Transverse colon (tissue), 4 donors: ENCODE data around the gene SLC25A29. TPM values are rescaled to one million over a fixed set of nuclear protein-coding genes. Genes with fewer than 3 reads are reported as not detected.

Experiments used
- DNase-seq: peaks from one replicate; pipeline ENCODE4 v3.0.0-alpha.2; 2019
- H3K27ac ChIP-seq, 4 donors: fragments of 200-600 bp; sonication (generic); 2 replicates each; pipeline ENCODE4 v1.5.1; 2016 to 2018; ENCODE audit warnings: inconsistent platforms in 4 of 4
- H3K27me3 ChIP-seq: fragments of 200-600 bp; sonication (generic); 2 replicates; pipeline ENCODE4 v1.5.1; 2017; ENCODE audit warnings: inconsistent platforms
- H3K36me3 ChIP-seq, 4 donors: fragments of 200-600 bp; sonication (generic); 2 replicates each; pipeline ENCODE4 v1.5.1; 2017 to 2019; ENCODE audit warnings: inconsistent platforms in 4 of 4
- H3K4me1 ChIP-seq, 4 donors: fragments of 200-600 bp; sonication (generic); 2 replicates each; pipeline ENCODE4 v1.5.1; 2017 to 2020; ENCODE audit warnings: inconsistent platforms in 4 of 4
- H3K4me3 ChIP-seq, 4 donors: fragments of 200-600 bp; sonication (generic); 1 replicate in 1 of 4; 2 replicates in 3 of 4; pipeline versions ENCODE4 v1.5.1 to v1.6.1; 2017 to 2019; ENCODE audit warnings: inconsistent platforms in 4 of 4
- H3K9me3 ChIP-seq, 2 donors: fragments of 200-600 bp; sonication (generic); 2 replicates each; pipeline ENCODE4 v1.5.1; 2017 to 2019; ENCODE audit warnings: inconsistent platforms in 2 of 2
- CTCF ChIP-seq, 5 experiments: fragments of 200-600 bp in 3 of 5; fragments of 450-650 bp in 2 of 5; sonication (generic) in 3 of 5; IDR thresholded peaks; 1 replicate in 2 of 5; 2 replicates in 3 of 5; pipeline ENCODE4 v1.5.1; 2016 to 2017; ENCODE audit warnings: antibody characterized with exemption in 5 of 5, inconsistent platforms in 3 of 5, mild to moderate bottlenecking in 2 of 5, moderate library complexity in 1 of 5
- EP300 ChIP-seq: sonication (generic); formaldehyde crosslinking; IDR thresholded peaks from one replicate; pipeline ENCODE4 v1.6.1; 2017; ENCODE audit warnings: antibody characterized with exemption, low read depth
- POLR2A ChIP-seq: fragments of 450-650 bp; IDR thresholded peaks from one replicate; pipeline ENCODE4 v1.6.1; 2016; ENCODE audit warnings: antibody characterized with exemption, mild to moderate bottlenecking, moderate library complexity
- POLR2AphosphoS5 ChIP-seq, 3 donors: sonication (generic); formaldehyde crosslinking; IDR thresholded peaks; one replicate each; pipeline ENCODE4 v1.6.1; 2016; ENCODE audit warnings: antibody characterized with exemption in 3 of 3
- WGBS, 2 donors: methylation state at CpG; one replicate each; pipeline ENCODE4 v1.1.5; 2018; ENCODE audit warnings: low coverage in 1 of 2; 5-methylcytosine and 5-hydroxymethylcytosine counted together
- in situ Hi-C, 4 donors: fragments of 200-750 bp; cut with MboI; loops; one replicate each; pipeline versions ENCODE4 v1.15.0 to v1.15.1; 2017; ENCODE audit warnings: low sequenced_read_pairs in 3 of 4, low pct_ligation_motif_present in 1 of 4, low pct_unique_long_range_greater_than_20kb in 1 of 4
- intact Hi-C: fragments of 100-400 bp; cut with DNase I; formaldehyde crosslinking; loops from one replicate; pipeline ENCODE4 v1.15.1; 2023; ENCODE audit warnings: low total_unique reads
- total RNA-seq, 4 donors: library from RNA; depleted of rRNA; stranded (reverse); fragments of >200 nt; gene quantifications; one replicate each; pipeline ENCODE4 v1.1.0, GENCODE V29; 2016

The SLC25A29 gene
- total RNA-seq, 4 donors from 2014 or later, result 16.8 to 62.7 (median 19.7) TPM

- Histone ChIP-seq H3K27me3 (no peaks in the 10 kb centered on the region), H3K27ac (peak overlapping the region in 2 of 4 donors; percentile 20 to 23), H3K9me3 (no peaks in the 10 kb centered on the region), H3K4me1 (peaks cover 22 to 49% (median 28%) of the 10 kb centered on the region in 4 donors), H3K36me3 (peaks cover 0 to 8% (median under 1%) of the 10 kb centered on the region in 4 donors), H3K4me3 (no peak overlapping the region)
- WGBS, 2 donors, result 52 to 55% methylated on average over 10 of the region's 10 CpGs
- DNase-seq, result peak; percentile 72
- no peak for TF ChIP-seq EP300
- peak; percentile 36 to 63 (median 49) for TF ChIP-seq CTCF (IDR thresholded peaks at IDR 0.05)
- TF ChIP-seq POLR2A, result no peak
- peak in 1 of 3 donors; percentile 42 for TF ChIP-seq POLR2AphosphoS5 (IDR thresholded peaks at IDR 0.05)
- in situ Hi-C loops (loop anchor here in 1 of 4 donors (25.0 kb wide), 1 partner anchor 366 kb away; no protein-coding TSS in a partner anchor), intact Hi-C loops (no loop called here)
These were observed 34.9 kb downstream of the SLC25A29 start for GRCh38 chr14:100271247-100271939.

- in situ Hi-C loops, result loop anchor here in 1 of 4 donors (25.0 kb wide), 1 partner anchor 369 kb away; no protein-coding TSS in a partner anchor
- Histone ChIP-seq H3K36me3 (peaks cover 0 to 13% (median 0%) of the 10 kb centered on the region in 4 donors), H3K4me3 (no peak overlapping the region), H3K9me3 (no peaks in the 10 kb centered on the region), H3K4me1 (peaks cover 15 to 42% (median 28%) of the 10 kb centered on the region in 4 donors), H3K27me3 (no peaks in the 10 kb centered on the region), H3K27ac (peak overlapping the region in 2 of 4 donors; percentile 41 to 47)
- no peak for TF ChIP-seq POLR2AphosphoS5 (IDR thresholded peaks at IDR 0.05)
- TF ChIP-seq CTCF (IDR thresholded peaks at IDR 0.05), result no peak
- no peak for TF ChIP-seq POLR2A
- DNase-seq, result no peak
- intact Hi-C loops, result no loop called here
- 45 to 50% methylated on average over 4 to 7 of the region's 7 CpGs for WGBS, 2 donors
These were observed 37.5 kb downstream of the SLC25A29 start for GRCh38 chr14:100268591-100269207.

- WGBS, 2 donors, result 90 to 97% methylated on average over 2 to 7 of the region's 7 CpGs
- peaks cover 15 to 48% (median 30%) of the 10 kb centered on the region in 4 donors for H3K4me1 ChIP-seq
These were observed 38.3 kb downstream of the SLC25A29 start for GRCh38 chr14:100267990-100268389.

More at GRCh38 chr14:100267990-100268389, 38.3 kb downstream of the SLC25A29 start:
- no peak overlapping the region for H3K4me3 ChIP-seq
- no peak for TF ChIP-seq EP300
- no peak for TF ChIP-seq POLR2AphosphoS5 (IDR thresholded peaks at IDR 0.05)
- no peak for TF ChIP-seq POLR2A
- no peak for TF ChIP-seq CTCF (IDR thresholded peaks at IDR 0.05)
- in situ Hi-C loops, result loop anchor here in 1 of 4 donors (25.0 kb wide), 1 partner anchor 369 kb away; no protein-coding TSS in a partner anchor
- intact Hi-C loops, result no loop called here
- DNase-seq, result no peak
- H3K9me3 ChIP-seq, result no peaks in the 10 kb centered on the region
- peaks cover 0 to 13% (median 0%) of the 10 kb centered on the region in 4 donors for H3K36me3 ChIP-seq
- H3K27ac ChIP-seq, result no peak overlapping the region
- H3K27me3 ChIP-seq, result no peaks in the 10 kb centered on the region
